PC-3 (cell line): Measurements from ENCODE around the gene GAL3ST1. TPM values are rescaled to one million over a fixed set of nuclear protein-coding genes. Genes with fewer than 3 reads are reported as not detected.

Source experiments
- ATAC-seq: fragments of 200-7000 bp; cut with Tn5 transposase; 2 replicates; pipeline ENCODE4 v1.9.1; 2020; ENCODE audit warnings: mild to moderate bottlenecking, moderate library complexity
- BruUV-seq: library from RNA; stranded (reverse); fragments of 400-500 nt; replicated peaks from 2 replicates; lab custom pipeline; 2021; lab: Mats Ljungman, UMichigan
- CTCF ChIA-PET: fragments of 300-600 bp; sonication (Branson Sonifier 250); formaldehyde crosslinking; loops from one replicate; lab custom pipeline; 2022; ENCODE audit warnings: antibody characterized with exemption; lab: Charles Lee
- POLR2A ChIA-PET: fragments of 300-600 bp; sonication (Branson Sonifier 250); formaldehyde crosslinking; loops from one replicate; lab custom pipeline; 2022; ENCODE audit warnings: antibody characterized with exemption; ENCODE audit not compliant: unreplicated experiment; lab: Charles Lee
- DNase-seq: peaks from one replicate; pipeline ENCODE4 v3.0.0-alpha.2; 2015
- H2AFZ ChIP-seq: fragments of 300-600 bp; sonication (generic); 2 replicates; pipeline ENCODE4 v1.6.0; 2016; ENCODE audit warnings: antibody characterized with exemption, low read length
- H3F3A ChIP-seq: fragments of 300-600 bp; sonication (generic); one replicate; pipeline ENCODE4 v1.6.0; 2017; ENCODE audit warnings: antibody characterized with exemption, low read length, control low read depth, mild to moderate bottlenecking; ENCODE audit not compliant: unreplicated experiment
- H3K27ac ChIP-seq: fragments of 300-600 bp; sonication (generic); 2 replicates; pipeline ENCODE4 v1.5.1; 2016; ENCODE audit warnings: mild to moderate bottlenecking, low read length
- H3K27me3 ChIP-seq: fragments of 300-600 bp; sonication (generic); 2 replicates; pipeline ENCODE4 v1.6.1; 2016; ENCODE audit warnings: low read length, mixed read lengths
- H3K36me3 ChIP-seq: fragments of 300-600 bp; sonication (generic); 2 replicates; pipeline ENCODE4 v1.6.1; 2016; ENCODE audit warnings: low read depth, mixed run types, low read length, mixed read lengths
- H3K4me1 ChIP-seq: fragments of 300-600 bp; sonication (generic); 2 replicates; pipeline ENCODE4 v1.5.1; 2016; ENCODE audit warnings: low read length; ENCODE audit not compliant: insufficient read depth
- H3K4me2 ChIP-seq: fragments of 300-600 bp; sonication (generic); 2 replicates; pipeline ENCODE4 v1.6.0; 2016; ENCODE audit warnings: low read length
- H3K4me3 ChIP-seq: fragments of 300-600 bp; sonication (generic); 2 replicates; pipeline ENCODE4 v1.5.1; 2016; ENCODE audit warnings: mild to moderate bottlenecking, low read length, mixed read lengths
- H3K79me2 ChIP-seq: fragments of 300-600 bp; sonication (generic); 2 replicates; pipeline ENCODE4 v1.6.1; 2017; ENCODE audit warnings: low read length, mixed read lengths
- H3K9ac ChIP-seq: fragments of 300-600 bp; sonication (generic); 2 replicates; pipeline ENCODE4 v1.6.0; 2016; ENCODE audit warnings: mild to moderate bottlenecking, low read length
- H3K9me2 ChIP-seq: fragments of 300-600 bp; sonication (generic); replicated peaks from 2 replicates; pipeline ENCODE4 v1.6.1; 2016; ENCODE audit warnings: mixed run types, low read length, mixed read lengths
- H3K9me3 ChIP-seq: fragments of 300-600 bp; sonication (generic); 2 replicates; pipeline ENCODE4 v1.6.1; 2016; ENCODE audit warnings: low read length, mixed read lengths
- H4K20me1 ChIP-seq: fragments of 300-600 bp; sonication (generic); 2 replicates; pipeline ENCODE4 v1.6.1; 2016; ENCODE audit warnings: low read length, mixed read lengths
- CTCF ChIP-seq: fragments of 300-600 bp; sonication (generic); conservative IDR thresholded peaks from 2 replicates; pipeline ENCODE4 v1.5.1; 2017; ENCODE audit warnings: antibody characterized with exemption, low read depth, mild to moderate bottlenecking, low read length
- EZH2 ChIP-seq: fragments of 300-600 bp; sonication (generic); IDR thresholded peaks from one replicate; pipeline ENCODE4 v1.6.1; 2017; ENCODE audit warnings: antibody characterized with exemption, mild to moderate bottlenecking, low read length; ENCODE audit not compliant: unreplicated experiment
- EZH2phosphoT487 ChIP-seq: fragments of 300-600 bp; sonication (generic); IDR thresholded peaks from 2 replicates; pipeline ENCODE4 v1.6.1; 2018; ENCODE audit warnings: mild to moderate bottlenecking, antibody characterized with exemption, low read length, borderline replicate concordance
- intact Hi-C: fragments of 100-400 bp; cut with micrococcal nuclease; formaldehyde crosslinking; loops from 2 replicates; pipeline ENCODE4 v1.9.0; 2023
- total RNA-seq: library from RNA; depleted of rRNA; stranded (reverse); fragments of >200 nt; gene quantifications from 2 replicates; pipeline ENCODE4 v1.2.3, GENCODE V29; 2014

GAL3ST1 gene
- total RNA-seq, 1 experiment from 2014 or later, result not detected

- no peaks in the 10 kb centered on the region for H3K9me2 ChIP-seq
- DNase-seq, result no peak
- ATAC-seq, result no peak
- BruUV-seq, result no TSS peak
- H3K27me3 ChIP-seq, result no peaks in the 10 kb centered on the region
- H2AFZ ChIP-seq, result no peak overlapping the region
- TF ChIP-seq CTCF (no peak), EZH2phosphoT487 (no peak), EZH2 (no peak)
- intact Hi-C loops, result no loop called here
- H3K36me3 ChIP-seq, result no peaks in the 10 kb centered on the region
- H3K4me1 ChIP-seq, result no peaks in the 10 kb centered on the region
- no peak overlapping the region for H3K4me2 ChIP-seq
- H3K9me3 ChIP-seq, result no peaks in the 10 kb centered on the region
- CTCF ChIA-PET, result no interaction called here
- H4K20me1 ChIP-seq, result no peaks in the 10 kb centered on the region
- no peaks in the 10 kb centered on the region for H3F3A ChIP-seq
- no peak overlapping the region for H3K4me3 ChIP-seq
- no peak overlapping the region for H3K9ac ChIP-seq
- no peaks in the 10 kb centered on the region for H3K79me2 ChIP-seq
- POLR2A ChIA-PET, result no interaction called here
- H3K27ac ChIP-seq, result no peak overlapping the region
These were observed 27.3 kb downstream of the GAL3ST1 start for GRCh38 chr22:30547188-30547587.

DNA sequence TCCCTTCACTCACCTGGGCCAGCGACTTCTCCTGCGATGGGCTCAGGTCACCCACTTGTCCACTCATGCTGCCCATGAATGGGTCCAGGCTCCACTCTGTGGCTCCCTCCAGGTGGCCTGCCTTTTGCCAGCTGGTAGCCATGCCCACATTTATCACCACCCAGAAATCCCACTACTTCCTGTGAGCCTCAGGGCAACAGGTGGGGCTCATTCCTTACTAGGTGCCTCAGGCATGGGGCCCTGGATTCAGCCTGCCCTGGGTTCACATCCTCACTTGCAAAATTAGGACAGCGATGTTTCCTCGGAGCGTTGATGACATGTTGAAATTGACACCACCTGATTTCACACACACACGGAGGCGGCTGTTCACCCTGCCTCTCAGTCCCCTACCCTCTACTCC lies 27.8 kb downstream of the GAL3ST1 start, which contains the start of gene SEC14L6:
Gene SEC14L6, minus strand, starts transcription at position 126 of the 400 bp plus-strand sequence. Its CDS starts 59 bp downstream, at position 67.
- H3F3A ChIP-seq, result no peaks in the 10 kb centered on the region
- no peak within 1 kb of the TSS for H3K4me3 ChIP-seq
- no peaks in the 10 kb centered on the region for H3K9me2 ChIP-seq
- no peak within 1 kb of the TSS for H3K27ac ChIP-seq
- H3K9me3 ChIP-seq, result no peaks in the 10 kb centered on the region
- no peaks in the 10 kb centered on the region for H3K27me3 ChIP-seq
- H3K4me2 ChIP-seq, result no peak within 1 kb of the TSS
- H3K79me2 ChIP-seq, result no peaks in the 10 kb centered on the region
- H3K36me3 ChIP-seq, result no peaks in the 10 kb centered on the region
- DNase-seq (no peak), ATAC-seq (no peak)
- H3K9ac ChIP-seq, result no peak within 1 kb of the TSS
- no peaks in the 10 kb centered on the region for H3K4me1 ChIP-seq
- ChIA-PET POLR2A (no interaction called here), CTCF (no interaction called here)
- no peak within 1 kb of the TSS for H2AFZ ChIP-seq
- intact Hi-C loops, result no loop called here
- H4K20me1 ChIP-seq, result no peaks in the 10 kb centered on the region
- BruUV-seq, result no TSS peak
- TF ChIP-seq CTCF (no peak), EZH2 (no peak), EZH2phosphoT487 (no peak)

DNA sequence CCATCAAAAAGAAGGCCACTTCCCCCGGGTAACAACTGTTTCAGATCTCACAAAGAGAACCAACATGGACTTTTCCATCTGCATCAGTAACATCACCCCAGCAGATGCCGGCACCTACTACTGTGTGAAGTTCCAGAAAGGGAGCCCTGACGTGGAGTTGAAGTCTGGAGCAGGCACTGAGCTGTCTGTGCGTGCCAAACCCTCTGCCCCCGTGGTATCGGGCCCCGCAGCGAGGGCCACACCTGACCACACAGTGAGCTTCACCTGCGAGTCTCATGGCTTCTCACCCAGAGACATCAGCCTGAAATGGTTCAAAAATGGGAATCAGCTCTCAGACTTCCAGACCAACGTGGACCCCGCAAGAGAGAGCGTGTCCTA lies 31.7 kb downstream of the GAL3ST1 start:
- CTCF ChIA-PET, result no interaction called here
- Histone ChIP-seq H4K20me1 (no peaks in the 10 kb centered on the region), H3K79me2 (no peaks in the 10 kb centered on the region), H3K27ac (no peak overlapping the region), H3K36me3 (no peaks in the 10 kb centered on the region), H3K9me3 (no peaks in the 10 kb centered on the region), H3K27me3 (no peaks in the 10 kb centered on the region), H3K4me3 (no peak overlapping the region), H2AFZ (no peak overlapping the region), H3K4me1 (no peaks in the 10 kb centered on the region), H3K9ac (no peak overlapping the region), H3F3A (no peaks in the 10 kb centered on the region), H3K4me2 (no peak overlapping the region), H3K9me2 (no peaks in the 10 kb centered on the region)
- POLR2A ChIA-PET, result no interaction called here
- TF ChIP-seq EZH2phosphoT487, result no peak
- TF ChIP-seq CTCF, result no peak
- TF ChIP-seq EZH2, result no peak
- no TSS peak for BruUV-seq
- no peak for ATAC-seq
- intact Hi-C loops, result no loop called here
- DNase-seq, result no peak
